HL-60 (cell line): Measurements from ENCODE around the gene ODF4.

ENCODE experiments used
- GABPA ChIP-seq: IDR thresholded peaks from 2 replicates; pipeline ENCODE4 v1.6.1; 2012; ENCODE audit warnings: low read depth
- POLR2AphosphoS5 ChIP-seq: IDR thresholded peaks from 2 replicates; pipeline ENCODE4 v1.6.1; 2012; ENCODE audit warnings: low read depth
- TF ChIP-seq, protein P1 (sequence below): IDR thresholded peaks from one replicate; pipeline ENCODE4 v1.5.1; 2011; ENCODE audit warnings: low read length, control low read depth, inconsistent platforms; ENCODE audit not compliant: insufficient read depth

DNA sequence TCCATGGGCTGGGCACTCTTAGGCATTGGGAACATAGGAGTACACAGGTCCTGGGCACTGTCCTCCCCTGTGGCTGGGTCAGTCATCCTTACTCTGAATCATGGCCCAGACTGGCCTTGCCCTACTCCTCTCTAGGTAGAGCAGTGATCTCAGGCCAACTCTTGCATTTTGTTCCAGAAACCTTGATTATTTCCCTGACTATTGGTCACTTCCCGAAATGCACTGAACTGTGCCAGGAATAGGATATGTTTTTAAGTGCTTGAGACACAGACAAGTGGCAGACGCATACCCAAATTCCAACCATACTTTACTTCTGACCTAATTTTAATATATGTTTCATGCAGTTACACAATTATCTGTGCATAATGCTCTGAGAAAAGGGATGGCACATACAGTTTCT, 26.6 kb downstream of the ODF4 start:
- no peak for TF ChIP-seq POLR2AphosphoS5
- TF ChIP-seq, protein P1, sequence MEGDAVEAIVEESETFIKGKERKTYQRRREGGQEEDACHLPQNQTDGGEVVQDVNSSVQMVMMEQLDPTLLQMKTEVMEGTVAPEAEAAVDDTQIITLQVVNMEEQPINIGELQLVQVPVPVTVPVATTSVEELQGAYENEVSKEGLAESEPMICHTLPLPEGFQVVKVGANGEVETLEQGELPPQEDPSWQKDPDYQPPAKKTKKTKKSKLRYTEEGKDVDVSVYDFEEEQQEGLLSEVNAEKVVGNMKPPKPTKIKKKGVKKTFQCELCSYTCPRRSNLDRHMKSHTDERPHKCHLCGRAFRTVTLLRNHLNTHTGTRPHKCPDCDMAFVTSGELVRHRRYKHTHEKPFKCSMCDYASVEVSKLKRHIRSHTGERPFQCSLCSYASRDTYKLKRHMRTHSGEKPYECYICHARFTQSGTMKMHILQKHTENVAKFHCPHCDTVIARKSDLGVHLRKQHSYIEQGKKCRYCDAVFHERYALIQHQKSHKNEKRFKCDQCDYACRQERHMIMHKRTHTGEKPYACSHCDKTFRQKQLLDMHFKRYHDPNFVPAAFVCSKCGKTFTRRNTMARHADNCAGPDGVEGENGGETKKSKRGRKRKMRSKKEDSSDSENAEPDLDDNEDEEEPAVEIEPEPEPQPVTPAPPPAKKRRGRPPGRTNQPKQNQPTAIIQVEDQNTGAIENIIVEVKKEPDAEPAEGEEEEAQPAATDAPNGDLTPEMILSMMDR = no peak
- TF ChIP-seq GABPA = no peak
